Type B pancreatic cell (in vitro differentiated cells): ENCODE data around the gene PDE8A. TPM values are rescaled to one million over a fixed set of nuclear protein-coding genes. Genes with fewer than 3 reads are reported as not detected.

Experiments
- DNase-seq: peaks from one replicate; pipeline ENCODE4 v3.0.0; 2021; ENCODE audit warnings: mixed read lengths; ENCODE audit not compliant: unreplicated experiment; ENCODE audit errors: extremely low spot score
- H3K27ac Mint-ChIP-seq: 2 replicates; pipeline ENCODE4 v1.8.0; 2021; ENCODE audit warnings: mild to moderate bottlenecking, mixed read lengths
- H3K27me3 Mint-ChIP-seq: 2 replicates; pipeline ENCODE4 v1.8.0; 2021; ENCODE audit warnings: mixed read lengths
- H3K36me3 Mint-ChIP-seq: 2 replicates; pipeline ENCODE4 v1.8.0; 2021; ENCODE audit warnings: mixed read lengths
- H3K4me1 Mint-ChIP-seq: one replicate; pipeline ENCODE4 v1.8.0; 2021; ENCODE audit warnings: mixed read lengths; ENCODE audit not compliant: unreplicated experiment
- H3K4me3 Mint-ChIP-seq: 2 replicates; pipeline ENCODE4 v1.8.0; 2021; ENCODE audit warnings: mild to moderate bottlenecking, mixed read lengths
- H3K9me3 Mint-ChIP-seq: 2 replicates; pipeline ENCODE4 v1.8.0; 2021; ENCODE audit warnings: mixed read lengths
- total RNA-seq: library from RNA; stranded (reverse); gene quantifications from 2 replicates; pipeline ENCODE4 v1.2.1, GENCODE V29; 2021; ENCODE audit warnings: low replicate concordance
- TF ChIP-seq, protein P1 (sequence below): fragments of 200-600 bp; sonication (generic); conservative IDR thresholded peaks from 2 replicates; pipeline ENCODE4 v1.5.0; 2021; ENCODE audit warnings: antibody characterized with exemption, mild to moderate bottlenecking

PDE8A gene
- total RNA-seq, 1 donor from 2014 or later, result 22.8 TPM

DNA sequence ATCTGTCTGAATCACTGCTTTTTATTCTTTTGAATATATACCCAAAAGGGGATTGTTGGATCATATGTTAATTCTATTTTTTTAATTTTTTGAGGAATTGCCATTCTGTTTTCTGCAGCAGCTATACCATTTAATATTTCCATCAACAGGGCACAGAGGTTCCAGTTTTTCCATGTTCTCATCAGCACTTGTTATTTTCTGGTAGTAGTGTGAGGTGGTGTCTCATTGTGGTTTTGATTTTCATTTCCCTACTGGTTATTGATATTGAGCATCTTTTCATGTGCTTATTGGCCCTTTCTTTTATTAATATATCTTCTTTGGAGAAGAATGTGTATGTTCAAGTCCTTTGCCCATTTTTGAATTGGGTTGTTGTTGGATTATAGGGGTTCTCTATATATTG lies 68.1 kb downstream of the PDE8A start:
- Mint-ChIP-seq H3K4me3 (no peak overlapping the region), H3K4me1 (peaks cover 13% of the 10 kb centered on the region), H3K9me3 (no peaks in the 10 kb centered on the region), H3K27ac (no peak overlapping the region), H3K27me3 (no peaks in the 10 kb centered on the region), H3K36me3 (no peaks in the 10 kb centered on the region)
- TF ChIP-seq, protein P1, sequence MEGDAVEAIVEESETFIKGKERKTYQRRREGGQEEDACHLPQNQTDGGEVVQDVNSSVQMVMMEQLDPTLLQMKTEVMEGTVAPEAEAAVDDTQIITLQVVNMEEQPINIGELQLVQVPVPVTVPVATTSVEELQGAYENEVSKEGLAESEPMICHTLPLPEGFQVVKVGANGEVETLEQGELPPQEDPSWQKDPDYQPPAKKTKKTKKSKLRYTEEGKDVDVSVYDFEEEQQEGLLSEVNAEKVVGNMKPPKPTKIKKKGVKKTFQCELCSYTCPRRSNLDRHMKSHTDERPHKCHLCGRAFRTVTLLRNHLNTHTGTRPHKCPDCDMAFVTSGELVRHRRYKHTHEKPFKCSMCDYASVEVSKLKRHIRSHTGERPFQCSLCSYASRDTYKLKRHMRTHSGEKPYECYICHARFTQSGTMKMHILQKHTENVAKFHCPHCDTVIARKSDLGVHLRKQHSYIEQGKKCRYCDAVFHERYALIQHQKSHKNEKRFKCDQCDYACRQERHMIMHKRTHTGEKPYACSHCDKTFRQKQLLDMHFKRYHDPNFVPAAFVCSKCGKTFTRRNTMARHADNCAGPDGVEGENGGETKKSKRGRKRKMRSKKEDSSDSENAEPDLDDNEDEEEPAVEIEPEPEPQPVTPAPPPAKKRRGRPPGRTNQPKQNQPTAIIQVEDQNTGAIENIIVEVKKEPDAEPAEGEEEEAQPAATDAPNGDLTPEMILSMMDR, result no peak
- no peak for DNase-seq

DNA sequence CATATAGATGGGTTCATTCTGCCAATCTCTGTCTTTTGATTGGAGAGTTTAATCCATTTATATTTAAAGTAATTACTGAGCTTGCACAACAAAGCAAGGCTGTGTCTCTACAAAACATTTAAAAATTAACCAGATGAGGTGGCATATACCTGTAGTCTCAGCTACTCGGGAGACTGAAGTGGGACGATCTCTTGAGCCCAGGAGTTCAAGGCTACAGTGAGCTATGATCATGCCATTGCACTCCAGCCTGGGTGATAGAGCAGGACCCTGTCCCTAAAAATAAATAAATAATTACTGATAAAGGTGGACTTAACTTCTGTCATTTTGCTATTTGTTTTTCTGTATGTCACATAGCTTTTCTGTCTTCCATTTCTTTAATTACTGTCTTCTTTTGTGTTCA lies 78.1 kb downstream of the PDE8A start:
- Mint-ChIP-seq H3K4me3 (no peak overlapping the region), H3K4me1 (no peaks in the 10 kb centered on the region), H3K27me3 (no peaks in the 10 kb centered on the region), H3K9me3 (peaks cover 9% of the 10 kb centered on the region), H3K36me3 (peaks cover 7% of the 10 kb centered on the region), H3K27ac (no peak overlapping the region)
- TF ChIP-seq, protein P1, result no peak
- DNase-seq, result no peak

DNA sequence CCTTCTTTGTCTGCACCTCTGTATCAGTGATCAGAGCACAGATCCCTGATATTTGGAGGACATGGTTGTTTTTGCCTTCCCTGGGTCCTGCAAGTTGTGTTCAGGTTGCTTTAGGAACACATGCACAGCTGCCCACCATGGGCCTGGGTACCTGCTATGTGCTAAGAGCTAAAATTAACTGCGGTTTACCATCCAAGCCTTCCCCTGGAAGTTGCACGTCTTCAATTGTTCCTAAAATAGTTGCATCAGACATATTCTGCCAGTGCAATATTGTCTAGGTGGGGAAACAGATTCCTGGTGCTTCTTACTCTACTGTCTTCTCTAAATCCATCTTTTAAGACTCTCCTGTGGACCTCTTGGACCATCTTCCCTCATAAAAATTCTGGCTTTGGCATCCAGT lies 80.9 kb downstream of the PDE8A start:
- TF ChIP-seq, protein P1, result no peak
- no peak overlapping the region for H3K4me3 Mint-ChIP-seq
- H3K4me1 Mint-ChIP-seq, result no peaks in the 10 kb centered on the region
- peaks cover 5% of the 10 kb centered on the region for H3K36me3 Mint-ChIP-seq
- H3K27me3 Mint-ChIP-seq, result no peaks in the 10 kb centered on the region
- no peak for DNase-seq
- peaks cover 9% of the 10 kb centered on the region for H3K9me3 Mint-ChIP-seq
- no peak overlapping the region for H3K27ac Mint-ChIP-seq

DNA sequence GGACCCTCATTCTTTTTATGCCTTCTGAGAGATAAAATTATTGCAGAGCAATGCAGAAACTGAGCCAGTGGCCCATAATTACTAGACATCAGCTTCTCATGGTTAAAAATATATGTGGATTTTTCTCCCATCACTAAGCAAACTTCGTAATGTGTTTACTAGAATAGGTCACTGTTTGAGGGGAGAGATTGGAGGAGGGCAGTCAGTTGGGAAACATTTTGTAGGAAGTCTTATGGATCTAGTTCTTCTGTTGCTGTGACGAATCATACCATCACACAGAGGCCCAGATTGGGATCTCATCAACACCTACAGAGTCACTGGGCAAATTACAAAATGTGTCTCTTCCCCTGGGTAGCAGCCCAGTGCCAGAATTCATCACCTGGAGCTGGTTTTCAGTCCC lies 81.4 kb downstream of the PDE8A start:
- Mint-ChIP-seq H3K27ac (no peak overlapping the region), H3K36me3 (peaks cover under 1% of the 10 kb centered on the region), H3K9me3 (peaks cover 9% of the 10 kb centered on the region), H3K4me1 (no peaks in the 10 kb centered on the region), H3K4me3 (no peak overlapping the region), H3K27me3 (no peaks in the 10 kb centered on the region)
- no peak for DNase-seq
- TF ChIP-seq, protein P1, result no peak

DNA sequence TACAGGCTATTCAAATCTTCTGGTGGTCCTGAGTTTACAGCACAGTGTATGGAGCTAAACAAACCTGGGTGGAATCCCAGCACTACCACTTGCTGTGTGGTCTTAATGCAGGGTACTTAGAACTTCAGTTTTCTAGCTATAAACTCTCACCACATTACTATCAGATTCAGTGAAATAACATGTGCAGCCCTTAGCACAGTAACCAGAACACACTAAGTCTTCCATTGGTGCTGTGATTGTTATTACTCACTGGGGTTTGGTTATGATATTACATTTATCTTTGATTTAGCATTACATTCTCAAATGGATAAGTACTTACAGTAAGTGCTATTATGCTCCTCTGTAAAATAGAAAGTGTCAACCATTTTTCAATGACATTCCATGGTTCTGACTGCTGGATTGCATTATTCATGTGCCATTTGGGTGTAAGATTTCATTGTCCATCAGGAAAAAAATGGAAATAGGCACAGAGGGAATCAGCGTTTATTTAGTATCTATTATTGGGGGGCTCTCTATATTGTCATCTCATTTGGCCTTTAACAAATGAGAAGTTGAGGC lies 81.9 kb downstream of the PDE8A start:
- TF ChIP-seq, protein P1, result no peak
- H3K27me3 Mint-ChIP-seq, result no peaks in the 10 kb centered on the region
- no peak overlapping the region for H3K4me3 Mint-ChIP-seq
- no peaks in the 10 kb centered on the region for H3K4me1 Mint-ChIP-seq
- H3K36me3 Mint-ChIP-seq, result no peaks in the 10 kb centered on the region
- no peak overlapping the region for H3K27ac Mint-ChIP-seq
- peaks cover 9% of the 10 kb centered on the region for H3K9me3 Mint-ChIP-seq
- no peak for DNase-seq

DNA sequence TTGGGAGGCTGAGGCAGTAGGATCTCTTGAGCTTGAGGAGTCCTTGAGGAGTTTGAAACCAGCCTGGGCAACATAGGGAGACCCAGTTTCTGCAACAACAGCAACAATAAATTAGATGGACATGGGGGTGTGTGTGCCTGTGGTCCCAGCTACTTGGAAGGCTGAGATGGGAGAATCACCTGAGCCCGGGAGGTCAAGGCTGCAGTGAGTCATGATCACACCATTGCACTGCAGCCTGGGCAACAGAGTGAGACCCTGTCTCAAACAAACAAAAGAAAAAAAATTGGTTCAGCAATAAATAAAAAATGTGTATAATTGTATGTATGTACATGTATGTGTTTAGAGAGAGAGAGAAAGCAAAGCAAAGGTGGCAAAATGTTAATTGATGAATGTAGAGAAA lies 83.1 kb downstream of the PDE8A start:
- Mint-ChIP-seq H3K4me3 (no peak overlapping the region), H3K36me3 (no peaks in the 10 kb centered on the region), H3K27ac (no peak overlapping the region), H3K27me3 (no peaks in the 10 kb centered on the region), H3K4me1 (no peaks in the 10 kb centered on the region), H3K9me3 (peaks cover 9% of the 10 kb centered on the region)
- DNase-seq, result no peak
- TF ChIP-seq, protein P1, result no peak
